Fibroblast of mammary gland (primary cell): ENCODE data around the gene ABCC3.

Experiments used
- DNase-seq: peaks from one replicate; pipeline ENCODE4 v3.0.0-alpha.2; 2010; ENCODE audit warnings: low read depth
- H3K4me3 ChIP-seq: 2 replicates; pipeline ENCODE4 v1.5.1; 2011; ENCODE audit warnings: low read depth, mild to moderate bottlenecking, low read length, moderate library complexity; ENCODE audit not compliant: control insufficient read depth
- TF ChIP-seq, protein P1 (sequence below): conservative IDR thresholded peaks from 2 replicates; pipeline ENCODE4 v1.5.1; 2011; ENCODE audit warnings: low read depth, low read length, inconsistent platforms; ENCODE audit not compliant: control insufficient read depth, insufficient read depth

ABCC3 gene

DNA sequence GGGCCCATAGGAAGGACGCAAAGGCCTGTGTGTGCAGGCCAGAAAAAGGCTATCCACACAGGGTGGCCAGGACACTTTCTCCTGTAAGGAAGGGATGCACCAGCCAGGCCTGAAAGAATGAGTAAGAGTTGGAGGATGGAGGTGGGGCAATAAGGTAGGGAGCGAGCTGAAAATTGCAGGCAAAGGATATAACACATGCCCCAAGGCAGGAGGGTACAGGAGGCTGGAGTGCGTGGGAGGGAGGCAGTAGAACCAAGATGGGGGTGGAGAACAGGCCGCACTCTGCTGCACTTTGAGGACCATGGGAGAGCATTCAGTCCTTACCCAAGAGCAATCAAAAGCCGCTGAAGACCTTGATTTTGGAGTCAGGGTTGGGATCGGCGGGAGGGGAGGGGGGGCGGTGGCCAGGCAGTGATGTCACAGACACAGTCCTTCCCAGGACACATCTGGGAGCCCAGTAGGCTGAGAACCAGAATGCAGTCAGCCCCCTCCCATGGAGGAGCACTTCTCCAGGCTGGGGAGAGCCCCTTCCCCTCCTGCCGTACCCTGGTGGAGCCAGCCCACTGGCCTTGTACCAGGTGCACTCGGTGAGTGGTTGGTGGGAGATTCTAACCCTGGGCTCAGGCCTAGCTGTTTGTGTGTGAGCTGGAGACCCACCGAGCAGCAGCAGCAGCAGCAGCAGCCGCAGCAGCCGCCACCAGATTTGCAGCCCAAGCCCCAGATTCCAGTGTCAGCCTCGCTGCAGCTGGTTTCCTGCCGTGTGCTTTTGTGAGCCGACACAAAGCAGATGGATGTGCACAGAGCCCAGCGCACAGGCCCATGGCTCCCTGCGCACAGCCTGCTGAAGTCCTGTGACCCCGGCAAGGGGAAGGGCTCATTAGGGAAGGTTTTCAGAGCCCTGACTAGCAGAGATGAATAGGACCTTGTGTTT, 55.5 kb downstream of the ABCC3 start:
- TF ChIP-seq, protein P1, sequence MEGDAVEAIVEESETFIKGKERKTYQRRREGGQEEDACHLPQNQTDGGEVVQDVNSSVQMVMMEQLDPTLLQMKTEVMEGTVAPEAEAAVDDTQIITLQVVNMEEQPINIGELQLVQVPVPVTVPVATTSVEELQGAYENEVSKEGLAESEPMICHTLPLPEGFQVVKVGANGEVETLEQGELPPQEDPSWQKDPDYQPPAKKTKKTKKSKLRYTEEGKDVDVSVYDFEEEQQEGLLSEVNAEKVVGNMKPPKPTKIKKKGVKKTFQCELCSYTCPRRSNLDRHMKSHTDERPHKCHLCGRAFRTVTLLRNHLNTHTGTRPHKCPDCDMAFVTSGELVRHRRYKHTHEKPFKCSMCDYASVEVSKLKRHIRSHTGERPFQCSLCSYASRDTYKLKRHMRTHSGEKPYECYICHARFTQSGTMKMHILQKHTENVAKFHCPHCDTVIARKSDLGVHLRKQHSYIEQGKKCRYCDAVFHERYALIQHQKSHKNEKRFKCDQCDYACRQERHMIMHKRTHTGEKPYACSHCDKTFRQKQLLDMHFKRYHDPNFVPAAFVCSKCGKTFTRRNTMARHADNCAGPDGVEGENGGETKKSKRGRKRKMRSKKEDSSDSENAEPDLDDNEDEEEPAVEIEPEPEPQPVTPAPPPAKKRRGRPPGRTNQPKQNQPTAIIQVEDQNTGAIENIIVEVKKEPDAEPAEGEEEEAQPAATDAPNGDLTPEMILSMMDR, result no peak
- no peak for DNase-seq
- H3K4me3 ChIP-seq, result no peak overlapping the region

DNA sequence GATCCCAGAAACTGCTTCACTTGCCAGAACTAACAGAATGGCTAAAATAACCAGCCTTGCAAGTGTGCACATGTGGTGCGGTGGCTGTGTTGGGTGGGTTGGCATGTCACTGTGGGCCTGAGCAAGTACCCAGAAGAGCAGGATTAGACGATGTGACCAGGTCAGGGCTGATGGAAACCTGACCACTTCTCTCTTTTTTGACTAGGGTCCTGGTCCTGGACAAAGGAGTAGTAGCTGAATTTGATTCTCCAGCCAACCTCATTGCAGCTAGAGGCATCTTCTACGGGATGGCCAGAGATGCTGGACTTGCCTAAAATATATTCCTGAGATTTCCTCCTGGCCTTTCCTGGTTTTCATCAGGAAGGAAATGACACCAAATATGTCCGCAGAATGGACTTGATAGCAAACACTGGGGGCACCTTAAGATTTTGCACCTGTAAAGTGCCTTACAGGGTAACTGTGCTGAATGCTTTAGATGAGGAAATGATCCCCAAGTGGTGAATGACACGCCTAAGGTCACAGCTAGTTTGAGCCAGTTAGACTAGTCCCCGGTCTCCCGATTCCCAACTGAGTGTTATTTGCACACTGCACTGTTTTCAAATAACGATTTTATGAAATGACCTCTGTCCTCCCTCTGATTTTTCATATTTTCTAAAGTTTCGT, 56.3 kb downstream of the ABCC3 start:
- TF ChIP-seq, protein P1, result no peak
- H3K4me3 ChIP-seq, result no peak overlapping the region
- no peak for DNase-seq

DNA sequence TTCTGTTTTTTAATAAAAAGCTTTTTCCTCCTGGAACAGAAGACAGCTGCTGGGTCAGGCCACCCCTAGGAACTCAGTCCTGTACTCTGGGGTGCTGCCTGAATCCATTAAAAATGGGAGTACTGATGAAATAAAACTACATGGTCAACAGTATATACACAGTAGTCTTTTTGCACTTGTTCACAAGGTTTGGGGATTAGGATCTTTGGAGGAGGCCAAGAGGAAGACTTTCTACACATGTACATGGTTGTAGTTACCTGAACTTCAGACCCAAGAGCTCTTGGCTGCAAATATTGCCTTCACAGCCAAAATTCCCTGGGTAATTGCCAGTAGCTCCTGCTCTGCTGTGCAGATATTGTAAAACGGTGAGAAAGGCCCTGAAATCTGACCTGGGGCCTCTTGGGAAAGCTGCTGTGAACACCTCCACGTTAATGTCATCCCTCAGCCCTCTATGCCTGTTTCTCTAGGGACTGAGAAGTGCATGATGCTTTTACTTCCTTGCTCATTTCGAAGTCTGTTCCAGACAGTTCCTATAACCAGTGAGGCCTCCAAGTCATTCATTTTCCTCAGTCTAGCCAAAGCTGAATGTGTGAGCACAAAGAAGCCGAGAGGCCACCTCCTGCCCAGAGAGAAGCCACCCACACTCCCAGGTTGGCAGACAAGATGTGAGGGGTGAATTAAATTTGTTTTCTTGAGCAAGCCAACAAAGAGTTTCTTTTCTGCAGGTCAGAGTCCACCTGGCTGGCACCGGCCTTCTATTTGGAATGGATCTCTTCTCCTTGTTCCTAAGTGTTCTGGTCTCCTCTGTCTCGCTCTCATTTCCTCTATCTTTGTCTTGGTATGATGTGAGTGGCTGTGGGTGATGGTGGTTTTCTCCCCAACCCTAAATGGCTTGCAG, 57.1 kb downstream of the ABCC3 start:
- no peak overlapping the region for H3K4me3 ChIP-seq
- no peak for DNase-seq
- TF ChIP-seq, protein P1, result no peak

DNA sequence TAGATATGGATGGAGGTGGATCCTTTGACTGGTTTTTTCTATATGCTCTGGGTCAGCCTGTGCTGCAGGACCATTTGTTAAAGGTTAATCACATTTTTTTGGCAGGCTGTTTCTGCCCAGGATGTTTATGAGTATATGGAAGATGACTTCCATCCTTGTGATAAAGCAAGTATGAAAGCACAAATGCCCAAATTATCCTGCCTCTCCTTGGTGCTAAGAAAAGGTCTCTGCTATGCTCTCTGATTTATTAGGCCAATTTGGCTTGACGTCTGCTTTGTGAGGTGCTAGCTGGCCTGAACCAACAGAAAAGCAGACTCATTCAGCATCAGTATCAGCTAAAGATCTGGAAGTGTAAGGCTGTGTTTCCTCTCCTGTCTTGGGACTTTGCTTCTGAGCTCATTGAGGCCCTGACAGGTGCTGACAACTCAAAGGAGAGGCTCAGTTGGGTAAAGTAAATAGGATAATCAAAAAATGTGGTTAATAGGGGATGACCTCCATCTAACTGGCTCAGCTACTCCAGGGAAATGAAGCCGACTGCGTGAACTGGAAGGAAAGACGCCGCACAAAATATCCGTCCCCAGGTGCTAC, 57.9 kb downstream of the ABCC3 start:
- no peak for DNase-seq
- H3K4me3 ChIP-seq, result no peak overlapping the region
- TF ChIP-seq, protein P1, result no peak

DNA sequence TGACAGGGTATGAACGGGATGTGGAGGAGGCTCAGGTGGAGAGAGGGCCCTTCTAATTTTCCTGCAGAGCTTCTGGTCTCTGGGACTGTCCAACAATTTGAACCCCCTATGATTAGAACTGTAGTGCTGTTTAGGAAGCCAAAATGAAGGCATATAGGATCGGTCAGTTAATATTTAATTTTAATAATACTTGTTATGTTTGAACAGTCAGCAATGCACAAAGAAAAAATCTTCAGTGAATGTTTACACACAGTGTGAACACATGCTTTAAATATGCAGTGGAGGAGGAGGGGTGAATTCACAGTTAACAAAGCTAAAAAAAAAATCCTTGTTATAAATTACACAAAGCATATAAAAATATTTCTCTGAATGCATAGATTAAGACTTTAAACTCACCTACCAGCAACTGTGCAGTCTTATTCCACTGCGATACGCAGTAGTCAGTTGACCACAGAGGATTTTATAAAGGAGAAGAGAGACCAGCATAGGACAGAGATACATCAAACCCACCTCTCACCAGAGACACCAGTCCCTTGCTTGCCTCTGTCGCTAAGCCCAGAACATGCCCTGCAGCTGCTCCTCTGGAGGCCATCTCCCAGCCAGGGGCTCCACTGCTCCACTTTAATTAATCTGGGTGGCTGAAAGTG, 58.5 kb downstream of the ABCC3 start:
- TF ChIP-seq, protein P1, result no peak
- DNase-seq, result no peak
- no peak overlapping the region for H3K4me3 ChIP-seq
